Neural crest cell (in vitro differentiated cells): ENCODE data around the gene PEA15. TPM values are rescaled to one million over a fixed set of nuclear protein-coding genes. Genes with fewer than 3 reads are reported as not detected.

Experiments used
- DNase-seq: peaks from one replicate; pipeline ENCODE4 v3.0.0; 2021; ENCODE audit warnings: low read depth, mixed read lengths, low spot score
- H3K27ac Mint-ChIP-seq: one replicate; pipeline ENCODE4 v1.8.0; 2021; ENCODE audit warnings: mild to moderate bottlenecking, mixed read lengths; ENCODE audit not compliant: unreplicated experiment
- H3K27me3 Mint-ChIP-seq: 2 replicates; pipeline ENCODE4 v1.8.0; 2021; ENCODE audit warnings: low read depth, mild to moderate bottlenecking, mixed read lengths
- H3K36me3 Mint-ChIP-seq: 2 replicates; pipeline ENCODE4 v1.8.0; 2021; ENCODE audit warnings: low read depth, mild to moderate bottlenecking, mixed read lengths
- H3K4me1 Mint-ChIP-seq: 2 replicates; pipeline ENCODE4 v1.8.0; 2021; ENCODE audit warnings: mixed read lengths
- H3K4me3 Mint-ChIP-seq: one replicate; pipeline ENCODE4 v1.8.0; 2021; ENCODE audit warnings: mild to moderate bottlenecking, mixed read lengths
- H3K9me3 Mint-ChIP-seq: 2 replicates; pipeline ENCODE4 v1.8.0; 2021; ENCODE audit warnings: mixed read lengths
- CTCF ChIP-seq: fragments of 200-600 bp; sonication (generic); conservative IDR thresholded peaks from 2 replicates; pipeline ENCODE4 v1.5.0; 2021; ENCODE audit warnings: antibody characterized with exemption, mild to moderate bottlenecking
- total RNA-seq: library from RNA; stranded (reverse); gene quantifications from 2 replicates; pipeline ENCODE4 v1.2.1, GENCODE V29; 2021

PEA15 gene
- total RNA-seq, 1 donor from 2014 or later = 117 TPM

GRCh38 chr1:160189649-160190625 lies 15.2 kb upstream of the PEA15 start, which contains the start of gene CASQ1:
Gene CASQ1 (plus strand): TSS chr1:160190575. CDS start chr1:160190752, 177 bp downstream.
- no peaks in the 10 kb centered on the region for H3K9me3 Mint-ChIP-seq
- no peak within 1 kb of the TSS for H3K27ac Mint-ChIP-seq
- H3K4me3 Mint-ChIP-seq = no peak within 1 kb of the TSS
- H3K4me1 Mint-ChIP-seq = peaks cover 15% of the 10 kb centered on the region
- no peaks in the 10 kb centered on the region for H3K27me3 Mint-ChIP-seq
- no peak for TF ChIP-seq CTCF
- DNase-seq = no peak
- H3K36me3 Mint-ChIP-seq = no peaks in the 10 kb centered on the region

GRCh38 chr1:160191756-160192155 lies 13.4 kb upstream of the PEA15 start:
- no peak for TF ChIP-seq CTCF
- Mint-ChIP-seq H3K9me3 (no peaks in the 10 kb centered on the region), H3K36me3 (no peaks in the 10 kb centered on the region), H3K4me3 (no peak overlapping the region), H3K27me3 (no peaks in the 10 kb centered on the region), H3K27ac (no peak overlapping the region), H3K4me1 (peaks cover 10% of the 10 kb centered on the region)
- DNase-seq = no peak

GRCh38 chr1:160192234-160192633 lies 12.9 kb upstream of the PEA15 start:
- H3K27me3 Mint-ChIP-seq = no peaks in the 10 kb centered on the region
- peaks cover 10% of the 10 kb centered on the region for H3K4me1 Mint-ChIP-seq
- DNase-seq = no peak
- no peak overlapping the region for H3K4me3 Mint-ChIP-seq
- H3K27ac Mint-ChIP-seq = no peak overlapping the region
- H3K9me3 Mint-ChIP-seq = no peaks in the 10 kb centered on the region
- no peaks in the 10 kb centered on the region for H3K36me3 Mint-ChIP-seq
- TF ChIP-seq CTCF = no peak

- no peak overlapping the region for H3K27ac Mint-ChIP-seq
- H3K36me3 Mint-ChIP-seq = no peaks in the 10 kb centered on the region
- H3K4me3 Mint-ChIP-seq = no peak overlapping the region
- DNase-seq = peak; percentile 98
- no peaks in the 10 kb centered on the region for H3K9me3 Mint-ChIP-seq
- TF ChIP-seq CTCF = peak; percentile 92
- peaks cover 10% of the 10 kb centered on the region for H3K4me1 Mint-ChIP-seq
- H3K27me3 Mint-ChIP-seq = no peaks in the 10 kb centered on the region
These were observed 11.9 kb upstream of the PEA15 start for GRCh38 chr1:160193091-160193819.

- H3K4me1 Mint-ChIP-seq = peaks cover 9% of the 10 kb centered on the region
- no peaks in the 10 kb centered on the region for H3K27me3 Mint-ChIP-seq
- H3K4me3 Mint-ChIP-seq = no peak overlapping the region
- no peak for TF ChIP-seq CTCF
- no peak for DNase-seq
- no peak overlapping the region for H3K27ac Mint-ChIP-seq
- no peaks in the 10 kb centered on the region for H3K36me3 Mint-ChIP-seq
- H3K9me3 Mint-ChIP-seq = no peaks in the 10 kb centered on the region
These were observed 11.1 kb upstream of the PEA15 start for GRCh38 chr1:160193832-160194736.
